ENCODE data around the gene FOXO3.

GRCh38 chr6:108637963-108638362 is 77.2 kb downstream of the FOXO3 start:
- no peak for TF ChIP-seq CTCF (IDR thresholded peaks at IDR 0.05; ENCODE audit: low read depth, low read length, poor library complexity, severe bottlenecking)
- TF ChIP-seq EZH2phosphoT487 (IDR thresholded peaks at IDR 0.05; ENCODE audit: borderline replicate concordance, low read length) = no peak

All from DOHH2 (cell line).